Esophagus muscularis mucosa (tissue), 4 donors: ENCODE data around the gene TTC34. TPM values are rescaled to one million over a fixed set of nuclear protein-coding genes. Genes with fewer than 3 reads are reported as not detected.

ENCODE experiments used
- DNase-seq: peaks from one replicate; pipeline ENCODE4 v3.0.0-alpha.2; 2017; ENCODE audit errors: extremely low spot score
- H3K27ac ChIP-seq, 4 donors: fragments of 200-600 bp; sonication (generic); replicated peaks in 1 of 4; 1 replicate in 3 of 4; 2 replicates in 1 of 4; pipeline ENCODE4 v1.5.1; 2016 to 2019; ENCODE audit warnings: mild to moderate bottlenecking in 1 of 4
- H3K27me3 ChIP-seq, 4 donors: fragments of 200-600 bp; sonication (generic); one replicate each; pipeline versions ENCODE4 v1.5.1 to v1.6.0; 2016 to 2019
- H3K36me3 ChIP-seq, 4 donors: fragments of 200-600 bp; sonication (generic); one replicate each; pipeline ENCODE4 v1.5.1; 2016 to 2019
- H3K4me1 ChIP-seq, 4 donors: fragments of 200-600 bp; sonication (generic); one replicate each; pipeline ENCODE4 v1.5.1; 2016 to 2019
- H3K4me3 ChIP-seq, 4 donors: fragments of 200-600 bp; sonication (generic); 1 replicate in 2 of 4; 2 replicates in 2 of 4; pipeline ENCODE4 v1.5.1; 2016 to 2019; ENCODE audit warnings: mild to moderate bottlenecking in 4 of 4, moderate library complexity in 1 of 4
- H3K9me3 ChIP-seq, 4 donors: fragments of 200-600 bp; sonication (generic); 1 replicate in 3 of 4; 2 replicates in 1 of 4; pipeline ENCODE4 v1.5.1; 2016 to 2019
- EP300 ChIP-seq: sonication (generic); formaldehyde crosslinking; IDR thresholded peaks from one replicate; pipeline ENCODE4 v1.6.1; 2017; ENCODE audit warnings: antibody characterized with exemption
- POLR2A ChIP-seq: fragments of 450-650 bp; IDR thresholded peaks from one replicate; pipeline ENCODE4 v1.6.1; 2017; ENCODE audit warnings: antibody characterized with exemption, moderate library complexity, mild to moderate bottlenecking, low read depth
- POLR2AphosphoS5 ChIP-seq, 2 donors: sonication (generic); formaldehyde crosslinking; IDR thresholded peaks; one replicate each; pipeline ENCODE4 v1.6.1; 2017; ENCODE audit warnings: antibody characterized with exemption in 2 of 2
- WGBS: methylation state at CpG from one replicate; pipeline ENCODE4 v1.1.5; 2018; 5-methylcytosine and 5-hydroxymethylcytosine counted together
- intact Hi-C: fragments of 100-400 bp; cut with DNase I; formaldehyde crosslinking; loops from one replicate; pipeline ENCODE4 v1.15.1; 2023
- total RNA-seq, 4 donors: library from RNA; depleted of rRNA; stranded (reverse); fragments of >200 nt; gene quantifications; one replicate each; pipeline versions ENCODE4 v1.1.0 to v1.2.1, GENCODE V29; 2016
- TF ChIP-seq, protein P1 (sequence below), 3 experiments: fragments of 200-600 bp in 2 of 3; fragments of 450-650 bp in 1 of 3; sonication (generic) in 2 of 3; IDR thresholded peaks; one replicate each; pipeline ENCODE4 v1.5.1; 2017 to 2019; ENCODE audit warnings: antibody characterized with exemption in 3 of 3, mild to moderate bottlenecking in 2 of 3, moderate library complexity in 1 of 3

TTC34 gene
- total RNA-seq, 4 donors from 2014 or later, result under 0.01 to 0.46 (median 0.10) TPM

DNA sequence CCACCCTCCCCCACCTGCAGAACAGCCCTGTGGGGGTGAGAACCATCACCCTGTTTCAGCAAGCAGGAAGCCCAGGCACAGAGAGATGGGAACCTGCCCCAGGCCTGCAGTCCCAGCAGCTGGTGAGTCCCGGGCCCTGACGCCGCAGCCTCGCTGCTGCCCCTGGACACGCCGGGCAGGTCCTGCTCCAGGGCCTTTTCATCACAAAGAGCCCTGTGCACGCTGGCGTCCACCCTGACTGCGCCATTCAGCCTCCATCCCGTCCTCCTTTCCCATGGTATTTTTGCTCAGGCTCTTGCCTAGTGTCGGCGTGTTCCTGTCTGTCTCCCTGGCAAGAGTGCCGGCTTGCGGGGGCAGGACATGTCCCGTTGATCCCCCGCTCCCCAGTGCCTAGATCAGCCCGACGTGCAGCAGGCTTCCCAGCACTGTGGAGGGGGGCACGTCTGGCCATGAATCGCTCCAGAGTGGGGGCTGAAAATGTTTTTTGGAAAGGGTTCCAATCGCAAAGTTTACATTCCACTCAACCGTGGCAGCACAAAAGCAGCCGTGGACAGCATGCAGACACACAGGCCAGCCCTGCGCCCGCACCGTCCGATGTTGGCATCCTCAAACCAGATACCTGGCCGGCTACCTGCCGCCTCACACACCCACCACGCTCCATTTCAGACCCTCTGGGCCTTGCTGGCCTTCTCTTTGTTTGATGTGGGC is 6.3 kb upstream of the TTC34 start:
- no peak overlapping the region for H3K4me3 ChIP-seq
- intact Hi-C loops, result no loop called here
- TF ChIP-seq EP300 (no peak), POLR2A (no peak), POLR2AphosphoS5 (IDR thresholded peaks at IDR 0.05) (no peak)
- TF ChIP-seq, protein P1, sequence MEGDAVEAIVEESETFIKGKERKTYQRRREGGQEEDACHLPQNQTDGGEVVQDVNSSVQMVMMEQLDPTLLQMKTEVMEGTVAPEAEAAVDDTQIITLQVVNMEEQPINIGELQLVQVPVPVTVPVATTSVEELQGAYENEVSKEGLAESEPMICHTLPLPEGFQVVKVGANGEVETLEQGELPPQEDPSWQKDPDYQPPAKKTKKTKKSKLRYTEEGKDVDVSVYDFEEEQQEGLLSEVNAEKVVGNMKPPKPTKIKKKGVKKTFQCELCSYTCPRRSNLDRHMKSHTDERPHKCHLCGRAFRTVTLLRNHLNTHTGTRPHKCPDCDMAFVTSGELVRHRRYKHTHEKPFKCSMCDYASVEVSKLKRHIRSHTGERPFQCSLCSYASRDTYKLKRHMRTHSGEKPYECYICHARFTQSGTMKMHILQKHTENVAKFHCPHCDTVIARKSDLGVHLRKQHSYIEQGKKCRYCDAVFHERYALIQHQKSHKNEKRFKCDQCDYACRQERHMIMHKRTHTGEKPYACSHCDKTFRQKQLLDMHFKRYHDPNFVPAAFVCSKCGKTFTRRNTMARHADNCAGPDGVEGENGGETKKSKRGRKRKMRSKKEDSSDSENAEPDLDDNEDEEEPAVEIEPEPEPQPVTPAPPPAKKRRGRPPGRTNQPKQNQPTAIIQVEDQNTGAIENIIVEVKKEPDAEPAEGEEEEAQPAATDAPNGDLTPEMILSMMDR (IDR thresholded peaks at IDR 0.05), result no peak
- no peak for DNase-seq
- H3K27me3 ChIP-seq, result peaks cover 0 to 96% (median 4%) of the 10 kb centered on the region in 4 donors
- H3K4me1 ChIP-seq, result no peaks in the 10 kb centered on the region
- peaks cover 0 to 10% (median 7%) of the 10 kb centered on the region in 4 donors for H3K9me3 ChIP-seq
- no peak overlapping the region for H3K27ac ChIP-seq
- WGBS, result 76% methylated on average over 26 of the region's 30 CpGs
- H3K36me3 ChIP-seq, result no peaks in the 10 kb centered on the region

DNA sequence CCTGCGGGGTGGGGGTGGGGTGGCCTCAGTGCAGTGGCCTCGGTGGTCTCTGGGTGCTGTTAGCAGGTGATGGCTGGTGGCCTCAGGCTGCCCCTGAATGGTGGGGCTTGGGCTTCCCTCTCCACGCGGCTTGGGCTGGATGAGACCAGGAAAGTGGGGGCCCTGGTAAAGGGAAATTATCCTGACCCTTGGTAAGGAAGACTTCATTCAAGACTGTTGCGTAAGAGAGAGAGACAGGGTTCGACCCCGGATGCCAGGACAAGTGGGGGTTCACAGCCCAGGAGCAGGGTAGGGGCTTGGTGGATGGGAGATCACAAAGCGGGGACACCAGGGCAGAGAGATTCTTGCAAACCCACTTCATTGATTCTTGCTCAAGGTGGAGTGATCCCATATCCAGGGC is 5.5 kb upstream of the TTC34 start:
- no peak overlapping the region for H3K27ac ChIP-seq
- intact Hi-C loops, result no loop called here
- no peak overlapping the region for H3K4me3 ChIP-seq
- TF ChIP-seq POLR2A (no peak), POLR2AphosphoS5 (IDR thresholded peaks at IDR 0.05) (no peak), EP300 (no peak)
- TF ChIP-seq, protein P1 (IDR thresholded peaks at IDR 0.05), result no peak
- no peaks in the 10 kb centered on the region for H3K36me3 ChIP-seq
- no peak for DNase-seq
- peaks cover 0 to 98% (median 4%) of the 10 kb centered on the region in 4 donors for H3K27me3 ChIP-seq
- H3K9me3 ChIP-seq, result peaks cover 0 to 3% (median 2%) of the 10 kb centered on the region in 4 donors
- 84% methylated on average over 7 of the region's 8 CpGs for WGBS
- H3K4me1 ChIP-seq, result no peaks in the 10 kb centered on the region

DNA sequence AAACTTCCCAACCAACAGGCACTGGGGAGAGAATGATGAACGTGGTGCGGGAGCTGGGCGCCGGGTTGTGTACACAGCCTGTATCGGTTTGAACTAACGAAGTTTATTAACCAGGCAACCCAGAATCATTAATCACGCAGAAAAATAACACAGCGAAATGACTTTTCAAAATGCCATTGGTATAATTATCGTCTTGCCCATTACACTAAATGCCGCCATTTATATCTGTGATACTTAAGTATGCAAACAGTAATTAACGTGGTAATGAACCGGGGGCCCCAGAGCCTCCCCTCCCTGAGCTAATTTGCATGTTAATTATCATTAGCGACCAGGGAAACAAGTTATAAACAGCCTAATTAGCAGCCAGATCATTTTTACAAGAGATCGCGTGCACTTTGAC is 5.1 kb upstream of the TTC34 start:
- DNase-seq, result no peak
- Histone ChIP-seq H3K27me3 (peaks cover 0 to 100% (median 4%) of the 10 kb centered on the region in 4 donors), H3K27ac (no peak overlapping the region), H3K4me1 (no peaks in the 10 kb centered on the region), H3K9me3 (no peaks in the 10 kb centered on the region), H3K4me3 (no peak overlapping the region), H3K36me3 (no peaks in the 10 kb centered on the region)
- TF ChIP-seq, protein P1 (IDR thresholded peaks at IDR 0.05), result no peak
- intact Hi-C loops, result no loop called here
- WGBS, result 53% methylated on average over 15 of the region's 15 CpGs

DNA sequence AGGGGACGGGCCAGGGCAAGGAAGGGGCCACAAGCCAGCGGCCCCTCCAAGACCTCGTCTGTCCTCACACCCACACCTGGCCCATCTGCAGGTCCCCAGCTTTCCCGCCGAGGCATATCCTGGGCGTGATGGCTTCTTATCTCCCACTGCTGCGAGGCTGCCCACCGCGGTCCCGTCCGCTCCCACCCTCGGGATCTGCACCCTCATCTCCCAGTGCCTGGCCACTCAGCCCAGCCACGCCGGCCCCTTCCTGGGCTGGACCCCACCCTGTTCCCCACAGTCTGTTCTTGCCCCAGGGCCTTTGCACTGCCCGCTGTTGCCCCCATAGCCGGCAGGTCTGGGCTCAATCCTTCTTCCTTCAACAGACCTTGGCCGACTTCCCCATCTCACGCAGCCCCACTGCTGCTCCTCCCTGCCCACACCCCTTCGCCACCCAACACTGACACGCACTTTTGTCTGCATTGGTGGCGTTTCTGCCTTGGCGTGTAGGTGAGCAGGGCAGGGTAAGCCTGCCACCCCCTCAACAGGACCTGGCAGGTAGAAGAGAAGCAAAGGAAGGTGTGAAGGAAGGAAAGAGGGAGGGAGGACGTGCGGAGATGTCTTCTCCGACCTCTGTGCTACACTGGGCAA is 4.4 kb upstream of the TTC34 start:
- H3K4me1 ChIP-seq, result no peaks in the 10 kb centered on the region
- peaks cover 0 to 100% (median 4%) of the 10 kb centered on the region in 4 donors for H3K27me3 ChIP-seq
- no peak overlapping the region for H3K4me3 ChIP-seq
- WGBS, result 78% methylated on average over 22 of the region's 25 CpGs
- H3K9me3 ChIP-seq, result no peaks in the 10 kb centered on the region
- TF ChIP-seq, protein P1 (IDR thresholded peaks at IDR 0.05), result no peak
- no peak for TF ChIP-seq POLR2AphosphoS5 (IDR thresholded peaks at IDR 0.05)
- no peak for TF ChIP-seq POLR2A
- TF ChIP-seq EP300, result no peak
- DNase-seq, result no peak
- intact Hi-C loops, result no loop called here
- H3K36me3 ChIP-seq, result no peaks in the 10 kb centered on the region
- no peak overlapping the region for H3K27ac ChIP-seq
